ENCODE measurements around the gene OCA2.

GRCh38 chr15:28091313-28091712 is 7.8 kb downstream of the OCA2 start:
- TF ChIP-seq SUZ12 (IDR thresholded peaks at IDR 0.05; ENCODE audit: extremely low read depth, insufficient read depth, insufficient read length) (no peak), YY1 (IDR thresholded peaks at IDR 0.05; ENCODE audit: insufficient read depth, insufficient read length) (no peak), ZNF274 (IDR thresholded peaks at IDR 0.05; ENCODE audit: low read depth, low read length) (no peak)

Measured in NT2/D1 (cell line).